H1 (cell line): Measurements from ENCODE around the gene FBXW8. TPM values are rescaled to one million over a fixed set of nuclear protein-coding genes. Genes with fewer than 3 reads are reported as not detected.

ENCODE experiments used
- CTCF ChIA-PET: fragments of 300-600 bp; sonication (Branson Sonifier 250); formaldehyde crosslinking; loops from one replicate; lab custom pipeline; 2021; ENCODE audit not compliant: partially characterized antibody; lab: Charles Lee
- POLR2A ChIA-PET: fragments of 300-600 bp; sonication (Branson Sonifier 250); formaldehyde crosslinking; loops from one replicate; lab custom pipeline; 2021; ENCODE audit warnings: inconsistent platforms; ENCODE audit not compliant: partially characterized antibody; lab: Charles Lee
- DNase-seq, 2 experiments: peaks; one replicate each; pipeline versions ENCODE4 v3.0.0 to v3.0.0-alpha.2; 2010 to 2022; ENCODE audit warnings: low spot score in 2 of 2, low read depth in 1 of 2, mixed read lengths in 1 of 2
- FAIRE-seq: peaks from 2 replicates; lab custom pipeline; 2011; peaks lifted over from hg19 to GRCh38; lab: Jason Lieb, UNC
- H2AFZ ChIP-seq: 2 replicates; pipeline ENCODE4 v1.8.1; 2012; ENCODE audit warnings: low read length, inconsistent platforms
- H2AK5ac ChIP-seq: 2 replicates; pipeline ENCODE4 v1.6.1; 2013; ENCODE audit warnings: low read depth, low read length
- H2BK120ac ChIP-seq: replicated peaks from 2 replicates; pipeline ENCODE3; 2013; ENCODE audit warnings: low read depth, low read length, inconsistent platforms
- H2BK12ac ChIP-seq: 2 replicates; pipeline ENCODE4 v1.6.1; 2013; ENCODE audit warnings: low read depth, low read length
- H2BK15ac ChIP-seq: 2 replicates; pipeline ENCODE4 v1.6.1; 2013; ENCODE audit warnings: low read length
- H2BK20ac ChIP-seq: 2 replicates; pipeline ENCODE4 v1.6.1; 2013; ENCODE audit warnings: low read length
- H2BK5ac ChIP-seq: 2 replicates; pipeline ENCODE4 v1.6.1; 2013; ENCODE audit warnings: low read depth, low read length
- H3K14ac ChIP-seq: 2 replicates; pipeline ENCODE4 v1.6.1; 2013; ENCODE audit warnings: inconsistent platforms; ENCODE audit not compliant: insufficient read length
- H3K18ac ChIP-seq: 2 replicates; pipeline ENCODE4 v1.6.1; 2013; ENCODE audit warnings: low read length; ENCODE audit errors: extremely low read depth
- H3K23ac ChIP-seq: 2 replicates; pipeline ENCODE4 v1.6.1; 2013; ENCODE audit warnings: inconsistent platforms; ENCODE audit not compliant: insufficient read length
- H3K23me2 ChIP-seq: 2 replicates; pipeline ENCODE4 v1.6.1; 2013; ENCODE audit warnings: low read depth, low read length
- H3K27ac ChIP-seq: 2 replicates; pipeline ENCODE4 v1.6.1; 2011; ENCODE audit warnings: low read depth, low read length, inconsistent platforms
- H3K27me3 ChIP-seq, 4 experiments: replicated peaks in 1 of 4; 1 replicate in 1 of 4; 2 replicates in 3 of 4; pipeline versions ENCODE4 v1.6.1 to v1.8.1; 2011 to 2013; ENCODE audit warnings: low read length in 3 of 4, mild to moderate bottlenecking in 3 of 4, inconsistent platforms in 2 of 4, mixed read lengths in 2 of 4, moderate library complexity in 1 of 4; ENCODE audit not compliant: control insufficient read depth in 3 of 4, insufficient read depth in 3 of 4; ENCODE audit errors: extremely low read depth in 1 of 4
- H3K36me3 ChIP-seq, 4 experiments: 2 replicates each; pipeline versions ENCODE4 v1.6.1 to v1.8.1; 2011 to 2013; ENCODE audit warnings: mild to moderate bottlenecking in 4 of 4, low read length in 3 of 4, moderate library complexity in 2 of 4, control low read depth in 1 of 4, inconsistent platforms in 1 of 4; ENCODE audit not compliant: insufficient read depth in 4 of 4, control insufficient read depth in 2 of 4
- H3K4ac ChIP-seq: replicated peaks from 2 replicates; pipeline ENCODE3; 2013; ENCODE audit warnings: low read length, low read depth, mixed read lengths, inconsistent platforms; ENCODE audit not compliant: insufficient read length
- H3K4me1 ChIP-seq, 4 experiments: replicated peaks in 1 of 4; 1 replicate in 1 of 4; 2 replicates in 3 of 4; pipeline versions ENCODE4 v1.6.1 to v1.8.1; 2011 to 2013; ENCODE audit warnings: low read length in 3 of 4, inconsistent platforms in 2 of 4, mixed read lengths in 1 of 4; ENCODE audit not compliant: insufficient read depth in 4 of 4, control insufficient read depth in 3 of 4
- H3K4me2 ChIP-seq, 2 experiments: 2 replicates each; pipeline versions ENCODE4 v1.6.1 to v1.8.1; 2011 to 2013; ENCODE audit warnings: low read depth in 2 of 2, low read length in 2 of 2, control low read depth in 1 of 2, inconsistent platforms in 1 of 2, mild to moderate bottlenecking in 1 of 2; ENCODE audit not compliant: insufficient read depth in 1 of 2
- H3K4me3 ChIP-seq, 4 experiments: fragments of 200-600, 300-600 bp in 1 of 4; sonication (generic), shearing (Covaris generic), sonication (Bioruptor Twin) in 1 of 4; 2 replicates each; pipeline versions ENCODE4 v1.5.1 to v1.8.1; 2011 to 2016; ENCODE audit warnings: low read length in 4 of 4, low read depth in 3 of 4, control low read depth in 2 of 4, inconsistent platforms in 2 of 4, mild to moderate bottlenecking in 2 of 4, mixed read lengths in 1 of 4, moderate library complexity in 1 of 4; ENCODE audit not compliant: insufficient read depth in 2 of 4; ENCODE audit errors: extremely low read depth in 1 of 4
- H3K56ac ChIP-seq: replicated peaks from 2 replicates; pipeline ENCODE3; 2013; ENCODE audit warnings: low read depth, mild to moderate bottlenecking, mixed read lengths, low read length, inconsistent platforms; ENCODE audit not compliant: insufficient read length
- H3K79me1 ChIP-seq: 2 replicates; pipeline ENCODE4 v1.6.1; 2013; ENCODE audit warnings: low read depth, low read length, control low read depth
- H3K79me2 ChIP-seq, 2 experiments: 2 replicates each; pipeline versions ENCODE4 v1.6.1 to v1.8.1; 2012 to 2013; ENCODE audit warnings: low read length in 2 of 2, mild to moderate bottlenecking in 2 of 2, inconsistent platforms in 1 of 2; ENCODE audit not compliant: insufficient read depth in 2 of 2, control insufficient read depth in 1 of 2
- H3K9ac ChIP-seq, 4 experiments: replicated peaks in 1 of 4; 1 replicate in 1 of 4; 2 replicates in 3 of 4; pipeline versions ENCODE4 v1.6.1 to v1.8.1; 2011 to 2013; ENCODE audit warnings: low read depth in 3 of 4, low read length in 3 of 4, control low read depth in 2 of 4, mild to moderate bottlenecking in 2 of 4, moderate library complexity in 2 of 4, inconsistent platforms in 1 of 4; ENCODE audit errors: extremely low read depth in 1 of 4
- H3K9me3 ChIP-seq, 2 experiments: 2 replicates each; pipeline versions ENCODE4 v1.6.1 to v1.8.1; 2012 to 2013; ENCODE audit warnings: mild to moderate bottlenecking in 2 of 2, moderate library complexity in 2 of 2, control low read depth in 1 of 2, inconsistent platforms in 1 of 2, low read depth in 1 of 2, low read length in 1 of 2, mixed read lengths in 1 of 2; ENCODE audit not compliant: insufficient read depth in 2 of 2
- H4K20me1 ChIP-seq, 2 experiments: replicated peaks in 1 of 2; 2 replicates each; pipeline versions ENCODE3 to v1.8.1; 2011 to 2013; ENCODE audit warnings: inconsistent platforms in 2 of 2, low read length in 2 of 2, mild to moderate bottlenecking in 1 of 2; ENCODE audit not compliant: insufficient read depth in 2 of 2, control insufficient read depth in 1 of 2
- H4K5ac ChIP-seq: 2 replicates; pipeline ENCODE4 v1.6.1; 2013; ENCODE audit warnings: low read length, low read depth, mixed read lengths, inconsistent platforms; ENCODE audit not compliant: insufficient read length
- H4K8ac ChIP-seq: 2 replicates; pipeline ENCODE4 v1.8.0; 2013; ENCODE audit warnings: mild to moderate bottlenecking, moderate library complexity, low read length, inconsistent platforms; ENCODE audit not compliant: insufficient read depth; ENCODE audit errors: extremely low read depth
- H4K91ac ChIP-seq: replicated peaks from 2 replicates; pipeline ENCODE3; 2013; ENCODE audit warnings: low read length, mixed read lengths, inconsistent platforms; ENCODE audit not compliant: insufficient read length
- CHD1 ChIP-seq: IDR thresholded peaks from 2 replicates; pipeline ENCODE4 v1.6.1; 2012; ENCODE audit warnings: low read depth, low read length, improper control_type of control experiment
- CHD2 ChIP-seq: IDR thresholded peaks from 2 replicates; pipeline ENCODE4 v1.6.1; 2012; ENCODE audit warnings: low read length, improper control_type of control experiment
- KDM1A ChIP-seq: fragments of 200-600, 300-600 bp; sonication (generic); IDR thresholded peaks from 2 replicates; pipeline ENCODE4 v1.7.1; 2016; ENCODE audit warnings: mild to moderate bottlenecking, low read length, borderline replicate concordance
- WGBS, 2 experiments: shearing (Covaris generic) in 1 of 2; methylation state at CpG; one replicate each; pipeline versions ENCODE4 v1.1.6 to v1.1.7; 2013 to 2015; ENCODE audit warnings: low lambda C conversion rate in 2 of 2, mixed read lengths in 2 of 2, inconsistent platforms in 1 of 2, low coverage in 1 of 2, missing lambda C conversion rate in 1 of 2; ENCODE audit not compliant: insufficient replicate concordance in 2 of 2, insufficient coverage in 1 of 2, insufficient read length in 1 of 2; ENCODE audit errors: extremely low coverage in 1 of 2, missing lambda C conversion rate in 1 of 2; 5-methylcytosine and 5-hydroxymethylcytosine counted together
- polyA plus RNA-seq, 7 experiments: library from polyadenylated mRNA; depleted of rRNA in 3 of 7; stranded (reverse) in 5 of 7; unstranded in 2 of 7; fragments of >200 nt in 5 of 7; fragments of 200-250 nt in 2 of 7; gene quantifications; 1 replicate in 5 of 7; 2 replicates in 1 of 7; 4 replicates in 1 of 7; pipeline versions ENCODE4 v1.2.1 to v1.2.3, GENCODE V29; 2011 to 2013; ENCODE audit warnings: missing spikeins in 2 of 7, mixed read lengths in 2 of 7
- total RNA-seq: library from RNA; stranded (reverse); fragmentation: NEBNext Ultra II Directional; extraction: Animal tissue kit (Norgen Biotek cat#: 25700); gene quantifications from 2 replicates; pipeline ENCODE4 v1.2.1, GENCODE V29; 2021

FBXW8 gene
- total and polyA plus RNA-seq, 2 of the 8 experiments (the other 6 are each of a cell fraction or from before 2014, with no cell fraction given), result 15.8 to 16.0 TPM

GRCh38 chr12:117045160-117046010 is 134.6 kb downstream of the FBXW8 start:
- H4K20me1 ChIP-seq, result no peaks in the 10 kb centered on the region
- DNase-seq, result no peak
- TF ChIP-seq CHD2 (no peak), KDM1A (no peak), CHD1 (no peak)

More at GRCh38 chr12:117045160-117046010, 134.6 kb downstream of the FBXW8 start:
- whole genome bisulfite sequencing, 2 experiments, result 80% methylated on average over 23 of the region's 23 CpGs; no CpG with 5 or more reads in 1 of the 2 experiments
- no peak overlapping the region for H3K27ac ChIP-seq
- H2AK5ac ChIP-seq, result no peak overlapping the region
- H3K79me2 ChIP-seq, result no peaks in the 10 kb centered on the region
- no peak overlapping the region for H3K4me2 ChIP-seq
- ChIA-PET CTCF (interaction anchor here (0.6 to 2.7 kb wide), 13 partner anchors 10 to 562 kb away, joined by 3 to 8 read pairs (median 4); no protein-coding TSS in a partner anchor), POLR2A (no interaction called here)
- no peaks in the 10 kb centered on the region for H3K79me1 ChIP-seq
- H2AFZ ChIP-seq, result no peak overlapping the region
- H4K8ac ChIP-seq, result no peak overlapping the region; the same call in none of the 2 replicates
- no peak for FAIRE-seq
- peaks cover 0 to 19% (median 15%) of the 10 kb centered on the region in 4 experiments; a peak in 6 of 7 replicates for H3K4me1 ChIP-seq
- H2BK15ac ChIP-seq, result 0 out of 2 replicates have a peak overlapping the region, but pooled peaks have one; percentile 46
- no peaks in the 10 kb centered on the region for H3K23me2 ChIP-seq
- H3K14ac ChIP-seq, result no peak overlapping the region
- no peak overlapping the region for H3K56ac ChIP-seq
- no peak overlapping the region for H3K4me3 ChIP-seq
- H3K18ac ChIP-seq, result peak overlapping the region; percentile 71
- no peak overlapping the region; the same call in none of the 2 replicates for H2BK5ac ChIP-seq
- H3K9ac ChIP-seq, result no peak overlapping the region
- no peak overlapping the region for H3K23ac ChIP-seq
- no peak overlapping the region for H2BK12ac ChIP-seq
- no peak overlapping the region for H2BK120ac ChIP-seq
- H3K4ac ChIP-seq, result no peak overlapping the region
- no peaks in the 10 kb centered on the region for H3K9me3 ChIP-seq
- H3K36me3 ChIP-seq, result no peaks in the 10 kb centered on the region
- H4K5ac ChIP-seq, result no peak overlapping the region
- no peaks in the 10 kb centered on the region for H3K27me3 ChIP-seq
- H2BK20ac ChIP-seq, result peak overlapping the region; percentile 55; the same call in 1 of the 2 replicates
- H4K91ac ChIP-seq, result peak overlapping the region; percentile 48
